ENCODE results near the gene GRIN1.
"Not testable (repeated sequence)": the region's sequence is repeated elsewhere in the genome, so short reads cannot be mapped to it uniquely, and the experiment has no call there.

The GRIN1 gene

DNA sequence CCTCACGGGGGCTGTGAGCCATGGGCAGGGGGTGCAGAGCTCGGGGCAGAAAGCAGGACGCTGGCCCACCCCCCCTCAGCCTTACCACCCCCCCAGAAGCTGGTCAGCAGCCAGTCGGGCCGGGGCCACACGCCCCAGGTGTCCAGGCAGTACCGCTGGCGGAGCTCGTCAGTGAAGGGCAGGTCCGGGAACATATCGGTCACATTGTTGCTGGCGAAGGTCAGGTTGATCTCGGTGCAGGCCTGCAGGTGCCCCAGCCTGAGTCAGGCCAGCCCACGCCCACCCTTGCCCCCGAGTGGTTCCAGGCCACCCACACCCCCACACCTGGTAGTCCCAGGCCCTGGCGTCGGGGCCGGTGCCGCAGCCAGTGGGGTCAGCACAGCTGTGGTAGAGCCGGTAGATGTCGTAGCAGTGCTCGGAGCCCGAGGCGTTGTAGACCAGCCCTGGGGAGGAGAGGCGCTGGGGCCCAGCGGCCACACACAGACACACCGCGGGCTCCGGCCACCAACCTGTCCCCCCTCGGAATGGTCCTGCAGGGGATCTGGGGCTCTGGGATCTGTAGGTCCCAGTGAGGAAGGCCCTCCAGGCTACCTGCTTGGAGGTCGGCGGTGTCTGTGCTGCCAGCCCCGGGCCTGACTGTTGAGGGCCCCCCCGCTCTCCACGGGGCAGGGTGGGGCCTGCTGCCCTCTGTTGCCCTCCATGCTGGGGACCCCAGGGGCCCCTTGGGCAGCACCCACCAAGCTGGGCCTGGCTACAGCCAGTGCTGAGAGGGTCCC, 27.0 kb upstream of the GRIN1 start:
- no peak for DNase-seq (ENCODE audit: low read depth in 2 of 2)

DNA sequence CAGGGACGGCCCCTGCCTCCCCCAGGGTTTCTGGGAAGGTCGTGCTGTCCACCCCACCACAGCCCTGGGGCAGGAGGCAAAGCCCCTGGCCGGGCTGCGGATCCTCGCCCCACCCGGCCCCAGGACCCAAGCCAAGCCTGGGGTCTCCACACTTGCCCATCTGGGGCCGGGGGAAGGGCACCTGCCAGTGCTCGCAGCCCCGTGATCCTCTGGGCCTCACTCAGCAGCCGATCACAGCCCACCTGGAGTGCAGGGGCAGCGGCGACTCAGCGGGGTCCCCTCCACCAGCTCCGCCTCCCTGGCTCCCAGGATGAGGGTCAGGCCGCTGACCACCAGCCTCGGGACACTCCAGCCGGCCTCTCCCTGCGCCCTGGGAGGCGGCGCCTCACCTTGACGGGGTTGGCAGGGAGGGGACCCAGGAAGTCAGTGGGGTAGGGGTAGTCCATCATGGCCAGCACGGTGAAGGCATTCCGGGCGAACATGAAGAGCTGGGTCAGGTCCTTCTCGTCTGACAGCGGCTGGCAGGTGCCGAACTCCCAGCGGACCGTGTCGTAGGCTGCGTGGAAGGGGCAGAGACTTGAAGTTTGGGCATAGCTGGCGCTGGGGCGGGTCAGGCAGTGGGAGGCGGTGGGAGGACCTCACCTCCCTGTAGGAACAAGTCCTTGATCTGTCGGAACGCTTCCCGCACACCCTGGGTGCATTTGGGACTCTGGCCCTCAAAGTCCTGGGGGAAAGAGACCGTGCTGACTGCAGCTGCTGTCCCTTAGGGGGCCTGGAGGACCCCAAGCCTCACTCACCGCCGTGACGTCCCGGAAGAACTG, 26.2 kb upstream of the GRIN1 start:
- no peak for DNase-seq (ENCODE audit: low read depth in 2 of 2)

DNA sequence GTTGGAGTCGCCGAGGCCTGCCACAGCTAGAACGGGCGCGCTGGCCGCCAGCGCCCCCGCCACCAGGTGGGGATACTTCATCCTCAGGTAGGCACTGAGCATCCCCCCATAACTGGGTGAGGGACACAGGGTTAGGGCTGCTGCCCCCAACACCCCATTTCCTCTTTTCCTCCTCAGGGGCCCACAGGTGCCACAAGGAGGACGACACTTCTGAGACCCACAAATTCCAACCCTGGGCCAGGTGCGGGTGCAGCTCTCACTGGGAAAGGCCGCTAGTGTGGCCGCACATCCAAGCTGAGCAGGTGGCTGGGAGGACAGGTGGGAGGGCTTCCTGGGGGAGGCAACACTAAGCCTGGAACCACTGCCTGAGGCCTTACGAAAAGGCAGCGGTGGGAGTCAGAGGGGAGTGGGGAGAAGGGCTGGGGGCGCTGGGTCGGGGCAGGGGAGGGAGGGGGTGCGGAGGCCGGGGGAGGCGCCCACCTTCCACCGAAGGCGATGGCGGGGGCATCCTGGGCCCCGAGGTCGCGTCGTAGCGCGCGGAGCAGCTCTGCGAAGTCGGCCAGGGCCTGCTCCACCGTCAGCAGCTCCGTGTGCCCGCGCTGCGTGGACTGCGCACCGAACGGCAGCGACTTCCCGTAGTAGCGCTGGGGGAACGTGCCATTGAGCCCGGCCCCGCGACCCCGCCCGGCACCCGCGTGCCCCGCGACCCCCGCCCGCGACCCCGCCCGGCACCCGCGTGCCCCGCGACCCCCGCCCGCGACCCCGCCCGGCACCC, 25.4 kb upstream of the GRIN1 start:
- no peak for DNase-seq (ENCODE audit: low read depth in 2 of 2)

DNA sequence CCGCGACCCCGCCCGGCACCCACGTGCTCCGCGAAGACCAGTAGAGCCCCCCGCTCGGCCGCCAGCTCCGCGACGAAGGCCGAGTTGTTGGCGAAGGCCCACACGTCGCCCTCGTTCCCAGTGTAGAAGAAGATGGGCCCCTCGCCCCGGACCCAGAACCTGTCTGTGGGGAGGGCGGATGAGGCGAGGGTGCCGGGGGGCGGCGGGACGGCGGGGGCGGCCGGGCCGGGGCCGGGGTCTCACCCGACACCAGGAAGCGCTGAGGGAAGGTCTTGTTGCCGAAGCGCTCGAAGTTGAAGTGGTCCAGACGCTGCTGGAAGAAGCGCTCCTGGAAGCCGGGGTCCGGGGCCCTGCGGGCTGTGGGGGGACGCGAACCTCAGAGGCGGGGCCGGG, 24.7 kb upstream of the GRIN1 start:
- DNase-seq (ENCODE audit: low read depth in 2 of 2) = no peak

DNA sequence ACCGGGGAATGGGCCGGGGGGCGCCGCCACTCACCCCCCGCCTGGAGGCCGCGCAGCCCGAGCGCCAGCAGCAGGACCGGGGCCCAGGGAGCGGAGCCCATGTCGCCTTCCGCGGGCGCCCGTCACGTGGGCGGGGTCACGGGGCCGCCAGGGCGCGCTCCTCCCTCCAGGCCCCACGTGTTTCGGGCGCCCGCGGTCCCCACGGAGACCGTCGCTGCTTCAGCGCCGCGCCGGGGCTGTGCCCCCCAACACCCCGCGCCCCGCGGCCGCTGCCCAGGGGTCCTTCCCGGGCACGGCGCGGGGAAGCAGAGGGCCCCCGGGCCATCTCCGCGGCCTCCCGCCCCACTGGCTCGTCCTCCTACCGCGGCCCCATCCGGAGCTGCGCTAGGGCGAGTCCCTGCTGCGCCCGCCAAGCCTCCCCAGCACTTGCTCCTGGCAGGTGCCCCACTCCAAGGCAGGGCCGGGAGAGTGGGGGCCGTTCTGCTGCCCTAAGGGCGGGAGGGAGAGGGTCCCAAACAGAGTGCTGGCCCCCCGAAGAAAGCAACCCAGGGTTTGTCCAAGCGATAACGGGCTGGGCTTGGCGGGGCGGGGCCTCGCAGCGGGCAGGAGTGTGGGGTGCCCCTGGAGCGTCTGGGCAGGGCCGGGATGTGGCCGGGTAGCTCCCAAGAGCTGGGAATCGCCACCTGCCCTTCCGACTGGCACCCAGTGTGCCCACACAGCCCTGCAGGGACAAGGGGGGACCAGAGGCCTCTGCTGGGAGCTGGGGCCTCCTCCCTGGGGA, 24.2 kb upstream of the GRIN1 start, which contains the start of gene DPP7:
TSS of gene DPP7 (minus strand) at position 121 of the 781 bp plus-strand sequence. CDS start at position 101, 20 bp downstream.
- peak; percentile 58 to 67 for DNase-seq (ENCODE audit: low read depth in 2 of 2)

DNA sequence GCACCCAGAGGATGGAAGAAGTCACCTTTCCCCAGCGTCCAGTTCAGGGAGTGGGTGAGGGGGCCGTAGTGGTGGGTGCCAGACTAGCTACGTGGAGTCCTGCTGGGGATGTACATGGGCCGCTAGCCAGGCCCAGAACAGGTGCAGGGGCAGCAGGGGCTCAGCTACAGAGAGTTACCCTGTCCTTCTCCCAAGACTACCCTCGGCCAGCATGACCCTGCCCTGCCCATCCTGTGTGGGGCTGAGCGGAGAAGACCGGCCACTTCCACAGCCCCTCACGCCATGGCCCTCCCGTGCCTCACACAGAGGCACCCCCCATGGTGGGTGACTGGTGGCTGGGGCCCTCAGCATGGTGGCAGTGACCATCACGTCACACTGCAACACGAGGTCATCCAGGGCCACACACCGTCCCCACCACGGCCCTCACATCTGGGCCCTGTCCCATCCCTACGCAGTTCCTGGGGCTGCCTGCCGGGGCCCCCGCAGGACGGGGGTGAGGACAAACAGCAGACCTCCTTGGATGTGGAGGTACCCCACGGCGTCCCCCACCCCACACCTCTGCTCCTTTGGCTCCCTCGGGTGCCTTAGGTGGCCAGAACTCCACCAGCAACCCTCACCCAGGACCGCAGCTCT, 23.4 kb upstream of the GRIN1 start:
- no peak for DNase-seq (ENCODE audit: low read depth in 2 of 2)

DNA sequence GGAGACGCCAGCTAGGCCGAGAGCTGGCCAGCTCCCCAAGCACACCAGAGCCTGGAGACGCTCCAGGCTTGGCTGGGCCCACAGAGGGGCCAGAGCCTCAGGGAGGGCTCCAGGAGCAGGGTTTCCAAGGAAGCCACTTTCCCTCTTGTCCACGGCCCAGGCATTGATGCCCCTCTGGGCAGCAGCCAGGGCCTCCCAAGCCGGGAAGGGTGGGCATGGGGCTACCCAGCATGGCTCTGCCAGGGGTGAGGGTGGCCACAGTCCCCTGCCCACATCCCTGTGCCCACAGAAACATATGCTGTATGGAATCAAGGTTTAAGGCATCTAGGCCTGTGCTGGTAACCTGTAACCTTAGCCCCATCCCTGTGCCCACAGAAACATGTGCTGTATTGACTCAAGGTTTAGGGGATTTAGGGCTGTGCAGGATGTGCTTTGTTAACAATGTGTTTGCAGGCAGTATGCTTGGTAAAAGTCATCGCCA, 22.9 kb upstream of the GRIN1 start:
- DNase-seq (ENCODE audit: low read depth in 2 of 2) = no peak

DNA sequence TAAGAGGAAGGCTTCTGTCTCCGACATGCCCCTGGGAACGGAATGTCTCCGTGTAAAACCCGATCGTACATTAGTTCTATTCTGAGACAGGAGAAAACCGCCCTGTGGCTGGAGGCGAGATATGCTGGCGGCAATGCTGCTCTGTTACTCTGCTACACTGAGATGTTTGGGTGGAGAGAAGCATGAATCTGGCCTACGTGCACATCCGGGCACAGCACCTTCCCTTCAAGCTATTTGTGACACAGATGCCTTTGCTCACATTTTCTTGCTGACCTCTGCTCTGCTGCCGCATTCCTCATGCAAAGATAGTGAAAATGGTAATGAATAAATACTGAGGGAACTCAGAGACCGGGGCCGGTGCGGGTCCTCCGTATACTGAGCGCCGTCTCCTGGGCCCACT, 22.2 kb upstream of the GRIN1 start:
- DNase-seq (ENCODE audit: low read depth in 2 of 2) = no peak

DNA sequence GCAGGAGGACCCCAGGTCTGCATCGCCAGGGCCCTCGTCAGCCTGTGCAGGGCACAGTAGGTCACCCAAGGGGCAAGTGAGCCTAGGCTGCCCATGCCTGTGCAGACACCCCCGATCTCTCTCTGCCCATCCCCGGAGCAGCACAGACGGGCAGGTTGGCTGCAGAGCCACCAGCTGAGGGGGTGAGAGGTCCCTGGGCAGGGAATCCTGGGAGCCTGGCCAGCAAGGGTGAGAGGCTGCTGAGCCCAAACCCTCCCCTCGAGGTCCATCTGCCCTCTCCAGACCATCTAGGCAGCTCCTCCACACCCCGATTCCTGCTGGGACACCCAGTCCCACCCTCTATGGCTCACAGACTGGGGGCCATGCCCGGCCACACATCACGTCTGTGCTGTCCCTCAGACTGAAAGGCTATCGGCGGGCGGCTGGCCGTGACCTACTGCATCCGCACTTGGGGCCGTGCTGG, 21.7 kb upstream of the GRIN1 start:
- no peak for DNase-seq (ENCODE audit: low read depth in 2 of 2)

DNA sequence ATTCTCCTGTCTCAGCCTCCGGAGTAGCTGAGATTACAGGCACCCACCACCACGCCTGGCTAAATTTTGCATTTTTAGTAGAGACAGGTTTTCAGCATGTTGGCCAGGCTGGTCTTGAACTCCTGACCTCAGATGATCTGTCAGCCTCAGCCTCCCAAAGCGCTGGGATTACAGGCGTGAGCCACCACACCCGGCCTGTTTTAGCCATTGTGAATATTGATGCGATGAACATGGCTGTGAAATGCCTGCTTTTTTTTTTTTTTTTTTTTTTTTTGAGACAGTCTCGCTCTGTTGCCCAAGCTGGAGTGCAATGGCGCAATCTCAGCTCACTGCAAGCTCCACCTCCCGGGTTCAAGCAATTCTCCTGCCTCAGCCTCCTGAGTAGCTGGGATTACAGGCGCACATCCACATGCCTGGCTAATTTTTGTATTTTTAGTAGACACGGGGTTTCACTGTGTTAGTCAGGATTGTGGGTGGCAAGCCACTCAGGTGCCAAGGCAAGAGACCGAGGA, 20.8 kb upstream of the GRIN1 start:
- DNase-seq (ENCODE audit: low read depth in 2 of 2) = not testable (repeated sequence)

DNA sequence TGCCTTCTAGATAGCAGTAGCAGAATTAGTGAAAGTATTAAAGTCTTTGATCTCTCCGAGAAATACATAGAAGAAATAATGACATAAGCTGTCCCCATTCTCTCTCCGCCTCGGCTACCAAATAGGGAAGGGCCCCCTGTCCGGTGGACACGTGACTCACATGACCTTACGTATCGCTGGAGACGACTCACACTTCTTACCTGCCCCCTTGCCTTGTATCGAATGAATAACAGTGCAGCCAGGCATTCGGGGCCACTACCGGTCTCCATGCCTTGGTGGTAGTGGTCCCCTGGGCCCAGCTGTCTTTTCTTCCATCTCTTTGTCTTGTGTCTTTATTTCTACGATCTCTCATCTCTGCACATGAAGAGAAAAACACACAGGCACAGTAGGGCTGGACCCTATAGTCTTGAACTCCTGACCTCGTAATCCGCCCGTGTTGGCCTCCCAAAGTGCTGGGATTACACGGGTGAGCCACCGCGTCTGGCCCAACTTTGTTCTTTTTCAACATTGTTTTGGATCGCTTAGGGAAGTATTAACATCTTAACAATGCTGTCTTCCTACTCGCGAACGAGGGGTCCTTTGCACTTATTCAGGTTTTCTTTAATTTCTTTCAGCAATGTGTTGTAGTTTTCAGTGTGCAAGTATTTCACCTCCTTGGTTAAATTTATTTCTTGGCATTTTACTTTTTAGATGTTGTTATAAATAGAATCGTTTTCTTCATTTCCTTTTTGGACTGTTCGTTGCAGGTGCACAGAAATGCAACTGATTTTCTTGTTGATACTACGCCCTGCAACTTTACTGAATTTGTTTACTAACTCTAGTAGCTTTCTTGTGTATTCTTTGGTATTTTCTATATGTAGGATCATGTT, 16.8 kb upstream of the GRIN1 start:
- not testable (repeated sequence) for DNase-seq (ENCODE audit: low read depth in 2 of 2)

DNA sequence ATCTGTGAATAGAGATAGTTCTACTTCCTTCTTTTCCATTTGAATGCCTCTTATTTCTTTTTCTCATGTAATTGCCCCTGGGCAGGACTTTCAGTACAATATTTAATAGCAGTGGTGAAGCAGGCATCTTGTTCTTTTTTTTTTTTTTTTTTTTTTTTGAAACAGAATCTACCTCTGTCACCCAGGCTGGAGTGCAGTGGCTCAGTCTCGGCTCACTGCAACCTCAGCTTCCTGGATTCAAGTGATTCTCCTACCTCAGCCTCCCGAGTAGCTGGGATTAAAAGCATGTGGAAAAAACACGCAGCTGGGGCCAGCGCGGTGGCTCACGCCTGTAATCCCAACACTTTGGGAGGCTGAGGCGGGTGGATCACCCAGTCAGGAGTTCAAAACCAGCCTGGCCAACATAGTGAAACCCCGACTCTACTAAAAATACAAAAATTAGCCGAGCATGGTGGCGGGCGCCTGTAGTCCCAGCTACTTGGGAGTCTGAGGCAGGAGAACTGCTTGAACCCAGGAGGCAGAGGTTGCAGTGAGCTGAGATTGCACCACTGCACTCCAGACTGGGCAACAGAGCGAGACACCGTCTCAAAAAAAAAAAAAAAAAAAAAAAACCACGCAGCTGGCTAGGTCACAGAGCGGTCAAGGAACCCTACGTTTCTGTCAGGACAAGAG, 16.0 kb upstream of the GRIN1 start:
- DNase-seq (ENCODE audit: low read depth in 2 of 2) = not testable (repeated sequence)

DNA sequence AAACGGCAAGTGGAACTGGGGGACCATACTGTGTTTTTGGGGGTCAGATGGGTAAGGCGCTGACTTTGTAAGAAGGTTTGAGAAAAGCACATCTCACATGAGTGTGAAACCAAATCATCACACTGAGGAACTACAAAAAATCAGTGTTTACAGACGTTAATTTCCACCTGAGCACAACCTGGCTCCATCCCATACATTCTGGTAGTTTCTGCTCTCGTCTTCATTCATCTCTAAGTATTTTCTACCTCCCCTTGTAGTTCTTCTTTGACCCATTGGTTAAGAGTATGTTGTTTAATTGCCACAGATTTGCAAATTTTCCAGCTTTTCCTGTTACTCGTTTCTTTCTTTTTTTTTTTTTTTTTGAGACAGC, 15.5 kb upstream of the GRIN1 start:
- no peak for DNase-seq (ENCODE audit: low read depth in 2 of 2)

DNA sequence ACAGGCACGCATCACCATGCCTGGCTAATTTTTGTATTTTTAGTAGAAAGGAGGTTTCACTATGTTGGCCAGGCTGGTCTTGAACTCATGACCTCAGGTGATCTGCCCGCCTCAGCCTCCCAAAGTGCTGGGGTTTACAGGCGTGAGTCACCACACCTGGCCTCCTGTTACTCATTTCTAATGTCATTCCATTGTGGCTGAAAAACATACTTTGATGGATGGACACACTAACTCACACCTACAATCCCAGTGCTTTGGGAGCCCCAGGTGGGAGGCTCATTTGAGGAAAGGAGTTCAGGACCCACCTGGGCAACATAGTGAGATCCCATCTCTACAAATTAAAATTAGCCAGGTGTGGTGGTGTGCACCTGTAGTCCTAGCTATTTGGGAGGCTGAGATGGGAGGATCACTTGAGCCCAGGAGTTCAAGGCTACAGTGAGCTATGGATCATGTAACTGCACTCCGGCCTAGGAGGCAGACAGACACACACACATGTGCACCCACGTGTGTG, 14.9 kb upstream of the GRIN1 start:
- DNase-seq (ENCODE audit: low read depth in 2 of 2) = not testable (repeated sequence)

DNA sequence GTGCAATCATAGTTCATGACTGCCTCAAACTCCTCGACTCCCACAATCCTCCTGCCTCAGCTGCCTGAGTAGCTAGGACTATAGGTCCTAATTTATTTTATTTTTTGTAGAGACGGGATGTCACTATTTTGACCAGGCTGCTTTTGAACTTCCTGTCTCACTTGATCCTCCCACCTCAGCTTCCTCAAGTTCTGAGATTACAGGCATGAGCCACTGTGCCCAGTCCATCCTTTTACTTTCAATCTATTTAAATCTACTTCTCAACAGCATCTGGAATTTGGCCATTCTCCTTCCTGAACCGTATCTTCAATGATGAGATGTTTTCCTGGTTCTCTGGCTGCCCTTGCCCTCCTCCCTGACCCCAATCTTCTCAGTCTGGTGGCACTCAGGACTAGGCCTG, 12.2 kb upstream of the GRIN1 start:
- DNase-seq (ENCODE audit: low read depth in 2 of 2) = no peak

DNA sequence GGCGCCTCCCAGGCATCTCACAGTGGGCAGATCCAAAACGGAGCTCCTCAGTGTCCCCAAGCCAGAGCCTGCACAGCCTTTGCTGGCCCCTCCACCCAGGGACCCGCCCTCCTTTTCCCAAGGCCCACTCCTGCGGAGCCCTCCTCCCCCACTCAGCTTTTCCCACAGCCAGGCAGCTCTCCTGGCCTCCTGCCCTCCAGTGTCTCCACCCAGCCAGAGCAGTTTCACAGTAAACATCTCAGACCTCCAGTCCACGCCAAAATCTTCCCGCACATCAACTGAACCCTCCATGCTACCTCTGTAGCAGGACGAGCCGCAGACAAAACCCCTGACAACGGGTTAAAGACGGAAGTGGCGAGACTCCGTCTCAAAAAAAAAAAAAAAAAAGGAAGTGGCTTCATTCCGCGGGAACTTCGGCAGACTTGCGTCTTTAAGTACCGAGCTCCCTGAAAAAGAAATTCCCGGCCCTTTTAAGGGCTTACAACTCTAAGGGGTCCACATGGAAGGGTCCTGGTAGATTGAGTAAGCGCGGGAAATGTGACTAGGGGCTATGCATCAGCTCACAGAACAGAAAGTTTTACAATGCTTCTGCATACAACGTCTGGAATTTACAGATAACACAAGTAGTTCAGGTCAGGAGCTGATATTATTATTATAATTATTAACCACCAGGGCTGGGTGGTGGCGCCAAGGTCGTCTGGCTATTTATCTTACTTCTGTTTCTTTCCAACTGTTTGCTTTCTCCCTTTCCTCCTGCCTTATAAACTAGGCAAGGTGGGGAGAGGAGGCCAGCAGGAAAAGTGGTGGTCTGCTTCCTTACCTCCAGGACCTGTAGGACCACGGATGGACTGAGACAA, 11.4 kb upstream of the GRIN1 start:
- no peak for DNase-seq (ENCODE audit: low read depth in 2 of 2)

DNA sequence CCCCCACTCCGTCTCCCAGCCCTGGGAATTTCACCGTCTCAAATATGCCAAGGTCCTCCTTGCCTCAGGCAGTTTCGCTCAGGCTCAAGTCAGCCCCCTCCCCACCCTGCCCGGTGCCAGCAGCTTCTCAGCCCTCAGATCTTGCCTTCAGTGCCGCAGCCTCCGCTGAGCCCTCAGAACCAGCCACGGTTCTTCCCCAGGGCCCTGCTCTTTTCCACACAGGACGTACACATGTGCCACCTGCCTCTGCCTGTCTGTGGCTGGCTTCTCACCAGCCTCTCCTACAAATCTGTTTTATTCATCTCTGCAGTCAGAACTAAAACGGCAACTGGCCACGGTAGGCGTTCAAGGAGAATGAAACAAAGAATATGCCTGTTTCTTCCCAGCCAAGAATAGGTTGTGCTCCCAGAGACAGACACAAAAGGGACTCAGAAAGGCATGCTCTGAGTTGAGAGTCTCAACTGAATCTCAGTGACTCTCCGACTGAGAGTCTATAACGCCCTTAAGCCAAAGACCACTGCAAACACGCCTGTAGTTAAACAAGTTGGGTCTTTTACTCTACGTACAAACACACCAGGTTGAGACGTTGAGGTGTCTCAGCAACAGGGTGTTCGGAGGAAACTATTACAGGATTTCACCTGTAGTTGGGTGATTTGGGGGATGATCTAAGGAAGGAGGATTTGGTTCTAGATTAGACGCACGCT, 10.6 kb upstream of the GRIN1 start:
- DNase-seq (ENCODE audit: low read depth in 2 of 2) = no peak
